ENCODE measurements around the gene CCDC8. TPM values are rescaled to one million over a fixed set of nuclear protein-coding genes. Genes with fewer than 3 reads are reported as not detected.

Gene CCDC8
- total and polyA plus RNA-seq, 9 of the 15 experiments (the other 6 are each of a cell fraction or from before 2014, with no cell fraction given), result 0.68 to 30.8 (median 15.6) TPM

DNA sequence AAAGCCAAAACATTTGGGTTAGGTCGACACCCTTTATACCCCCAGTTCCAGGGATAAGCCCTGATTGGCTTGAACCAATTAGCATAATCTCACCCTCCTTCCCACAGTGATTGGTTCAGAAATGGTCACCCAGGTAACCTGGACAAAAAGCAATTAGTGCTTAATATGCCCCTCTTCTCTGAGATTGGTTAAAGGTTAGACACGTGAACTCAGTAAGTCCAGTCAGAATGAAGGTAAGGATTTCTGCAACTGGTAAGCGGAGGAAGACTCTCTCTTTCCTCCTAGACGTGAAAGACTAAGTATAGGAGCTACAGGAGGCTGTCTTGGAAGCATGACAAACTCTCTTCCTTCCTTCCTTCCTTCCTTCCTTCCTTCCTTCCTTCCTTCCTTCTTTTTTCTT lies 16.6 kb upstream of the CCDC8 start:
- POLR2A ChIA-PET, result no interaction called here
- H3K79me2 ChIP-seq (ENCODE audit: control insufficient read depth, insufficient read depth, low read length), result no peaks in the 10 kb centered on the region
- 7% methylated on average over 4 of the region's 4 CpGs for WGBS (ENCODE audit: insufficient coverage, low coverage, missing lambda C conversion rate)
- CTCF ChIA-PET (ENCODE audit: low intra/inter-chr PET ratio), result interaction anchor here (0.7 kb wide), 1 partner anchor 24 kb away, joined by 3 read pairs; no protein-coding TSS in a partner anchor
- H3K4me2 ChIP-seq (ENCODE audit: insufficient read depth, low read length), result no peak overlapping the region
- H3K9ac ChIP-seq (ENCODE audit: insufficient read depth in 1 of 2, low read depth in 2 of 2, low read length in 2 of 2), result no peak overlapping the region
- H3K9me1 ChIP-seq (ENCODE audit: control insufficient read depth, insufficient read depth, low read length), result no peaks in the 10 kb centered on the region
- no peaks in the 10 kb centered on the region; the same call in 1 of the 2 replicates for H4K20me1 ChIP-seq (replicated peaks; ENCODE audit: control insufficient read depth, insufficient read depth, low read length)
- H3K27me3 ChIP-seq (ENCODE audit: control insufficient read depth in 2 of 2, insufficient read depth in 2 of 2, low read length in 2 of 2), result peaks cover 36 to 48% of the 10 kb centered on the region in 2 experiments
- ATAC-seq, result no peak
- H3K9me3 ChIP-seq (replicated peaks; ENCODE audit: control insufficient read depth, insufficient read depth, low read depth, low read length), result no peaks in the 10 kb centered on the region
- no peak overlapping the region for H2AFZ ChIP-seq (ENCODE audit: low read depth, low read length)
- no peak for DNase-seq (ENCODE audit: extremely low read depth in 1 of 4, low spot score in 3 of 4)
- intact Hi-C loops (cut with micrococcal nuclease) (no loop called here), in situ Hi-C loops (cut with MboI) (no loop called here)
- BruUV-seq (replicated peaks), result no TSS peak
- no peaks in the 10 kb centered on the region for H3K36me3 ChIP-seq (ENCODE audit: control insufficient read depth, insufficient read depth, low read length)
- peak; percentile 46 for FAIRE-seq
- H3K4me1 ChIP-seq (replicated peaks in 1 of 2; ENCODE audit: control insufficient read depth in 2 of 2, insufficient read depth in 2 of 2, low read length in 2 of 2), result peaks cover 2 to 19% of the 10 kb centered on the region in 2 experiments; a peak in 2 of 5 replicates
- H3K4me3 ChIP-seq, result no peak overlapping the region
- no peak overlapping the region for H3K27ac ChIP-seq (ENCODE audit: extremely low read depth, low read depth, low read length)
- TF ChIP-seq, protein P1, sequence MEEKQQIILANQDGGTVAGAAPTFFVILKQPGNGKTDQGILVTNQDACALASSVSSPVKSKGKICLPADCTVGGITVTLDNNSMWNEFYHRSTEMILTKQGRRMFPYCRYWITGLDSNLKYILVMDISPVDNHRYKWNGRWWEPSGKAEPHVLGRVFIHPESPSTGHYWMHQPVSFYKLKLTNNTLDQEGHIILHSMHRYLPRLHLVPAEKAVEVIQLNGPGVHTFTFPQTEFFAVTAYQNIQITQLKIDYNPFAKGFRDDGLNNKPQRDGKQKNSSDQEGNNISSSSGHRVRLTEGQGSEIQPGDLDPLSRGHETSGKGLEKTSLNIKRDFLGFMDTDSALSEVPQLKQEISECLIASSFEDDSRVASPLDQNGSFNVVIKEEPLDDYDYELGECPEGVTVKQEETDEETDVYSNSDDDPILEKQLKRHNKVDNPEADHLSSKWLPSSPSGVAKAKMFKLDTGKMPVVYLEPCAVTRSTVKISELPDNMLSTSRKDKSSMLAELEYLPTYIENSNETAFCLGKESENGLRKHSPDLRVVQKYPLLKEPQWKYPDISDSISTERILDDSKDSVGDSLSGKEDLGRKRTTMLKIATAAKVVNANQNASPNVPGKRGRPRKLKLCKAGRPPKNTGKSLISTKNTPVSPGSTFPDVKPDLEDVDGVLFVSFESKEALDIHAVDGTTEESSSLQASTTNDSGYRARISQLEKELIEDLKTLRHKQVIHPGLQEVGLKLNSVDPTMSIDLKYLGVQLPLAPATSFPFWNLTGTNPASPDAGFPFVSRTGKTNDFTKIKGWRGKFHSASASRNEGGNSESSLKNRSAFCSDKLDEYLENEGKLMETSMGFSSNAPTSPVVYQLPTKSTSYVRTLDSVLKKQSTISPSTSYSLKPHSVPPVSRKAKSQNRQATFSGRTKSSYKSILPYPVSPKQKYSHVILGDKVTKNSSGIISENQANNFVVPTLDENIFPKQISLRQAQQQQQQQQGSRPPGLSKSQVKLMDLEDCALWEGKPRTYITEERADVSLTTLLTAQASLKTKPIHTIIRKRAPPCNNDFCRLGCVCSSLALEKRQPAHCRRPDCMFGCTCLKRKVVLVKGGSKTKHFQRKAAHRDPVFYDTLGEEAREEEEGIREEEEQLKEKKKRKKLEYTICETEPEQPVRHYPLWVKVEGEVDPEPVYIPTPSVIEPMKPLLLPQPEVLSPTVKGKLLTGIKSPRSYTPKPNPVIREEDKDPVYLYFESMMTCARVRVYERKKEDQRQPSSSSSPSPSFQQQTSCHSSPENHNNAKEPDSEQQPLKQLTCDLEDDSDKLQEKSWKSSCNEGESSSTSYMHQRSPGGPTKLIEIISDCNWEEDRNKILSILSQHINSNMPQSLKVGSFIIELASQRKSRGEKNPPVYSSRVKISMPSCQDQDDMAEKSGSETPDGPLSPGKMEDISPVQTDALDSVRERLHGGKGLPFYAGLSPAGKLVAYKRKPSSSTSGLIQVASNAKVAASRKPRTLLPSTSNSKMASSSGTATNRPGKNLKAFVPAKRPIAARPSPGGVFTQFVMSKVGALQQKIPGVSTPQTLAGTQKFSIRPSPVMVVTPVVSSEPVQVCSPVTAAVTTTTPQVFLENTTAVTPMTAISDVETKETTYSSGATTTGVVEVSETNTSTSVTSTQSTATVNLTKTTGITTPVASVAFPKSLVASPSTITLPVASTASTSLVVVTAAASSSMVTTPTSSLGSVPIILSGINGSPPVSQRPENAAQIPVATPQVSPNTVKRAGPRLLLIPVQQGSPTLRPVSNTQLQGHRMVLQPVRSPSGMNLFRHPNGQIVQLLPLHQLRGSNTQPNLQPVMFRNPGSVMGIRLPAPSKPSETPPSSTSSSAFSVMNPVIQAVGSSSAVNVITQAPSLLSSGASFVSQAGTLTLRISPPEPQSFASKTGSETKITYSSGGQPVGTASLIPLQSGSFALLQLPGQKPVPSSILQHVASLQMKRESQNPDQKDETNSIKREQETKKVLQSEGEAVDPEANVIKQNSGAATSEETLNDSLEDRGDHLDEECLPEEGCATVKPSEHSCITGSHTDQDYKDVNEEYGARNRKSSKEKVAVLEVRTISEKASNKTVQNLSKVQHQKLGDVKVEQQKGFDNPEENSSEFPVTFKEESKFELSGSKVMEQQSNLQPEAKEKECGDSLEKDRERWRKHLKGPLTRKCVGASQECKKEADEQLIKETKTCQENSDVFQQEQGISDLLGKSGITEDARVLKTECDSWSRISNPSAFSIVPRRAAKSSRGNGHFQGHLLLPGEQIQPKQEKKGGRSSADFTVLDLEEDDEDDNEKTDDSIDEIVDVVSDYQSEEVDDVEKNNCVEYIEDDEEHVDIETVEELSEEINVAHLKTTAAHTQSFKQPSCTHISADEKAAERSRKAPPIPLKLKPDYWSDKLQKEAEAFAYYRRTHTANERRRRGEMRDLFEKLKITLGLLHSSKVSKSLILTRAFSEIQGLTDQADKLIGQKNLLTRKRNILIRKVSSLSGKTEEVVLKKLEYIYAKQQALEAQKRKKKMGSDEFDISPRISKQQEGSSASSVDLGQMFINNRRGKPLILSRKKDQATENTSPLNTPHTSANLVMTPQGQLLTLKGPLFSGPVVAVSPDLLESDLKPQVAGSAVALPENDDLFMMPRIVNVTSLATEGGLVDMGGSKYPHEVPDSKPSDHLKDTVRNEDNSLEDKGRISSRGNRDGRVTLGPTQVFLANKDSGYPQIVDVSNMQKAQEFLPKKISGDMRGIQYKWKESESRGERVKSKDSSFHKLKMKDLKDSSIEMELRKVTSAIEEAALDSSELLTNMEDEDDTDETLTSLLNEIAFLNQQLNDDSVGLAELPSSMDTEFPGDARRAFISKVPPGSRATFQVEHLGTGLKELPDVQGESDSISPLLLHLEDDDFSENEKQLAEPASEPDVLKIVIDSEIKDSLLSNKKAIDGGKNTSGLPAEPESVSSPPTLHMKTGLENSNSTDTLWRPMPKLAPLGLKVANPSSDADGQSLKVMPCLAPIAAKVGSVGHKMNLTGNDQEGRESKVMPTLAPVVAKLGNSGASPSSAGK (IDR thresholded peaks at IDR 0.05), result no peak
- no peak for TF ChIP-seq PHTF2 (CRISPR knock-in tag; IDR thresholded peaks at IDR 0.05)
- TF ChIP-seq, protein P2, sequence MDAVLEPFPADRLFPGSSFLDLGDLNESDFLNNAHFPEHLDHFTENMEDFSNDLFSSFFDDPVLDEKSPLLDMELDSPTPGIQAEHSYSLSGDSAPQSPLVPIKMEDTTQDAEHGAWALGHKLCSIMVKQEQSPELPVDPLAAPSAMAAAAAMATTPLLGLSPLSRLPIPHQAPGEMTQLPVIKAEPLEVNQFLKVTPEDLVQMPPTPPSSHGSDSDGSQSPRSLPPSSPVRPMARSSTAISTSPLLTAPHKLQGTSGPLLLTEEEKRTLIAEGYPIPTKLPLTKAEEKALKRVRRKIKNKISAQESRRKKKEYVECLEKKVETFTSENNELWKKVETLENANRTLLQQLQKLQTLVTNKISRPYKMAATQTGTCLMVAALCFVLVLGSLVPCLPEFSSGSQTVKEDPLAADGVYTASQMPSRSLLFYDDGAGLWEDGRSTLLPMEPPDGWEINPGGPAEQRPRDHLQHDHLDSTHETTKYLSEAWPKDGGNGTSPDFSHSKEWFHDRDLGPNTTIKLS (IDR thresholded peaks at IDR 0.05; ENCODE audit: borderline replicate concordance, low read depth), result no peak
- TF ChIP-seq, protein P3, sequence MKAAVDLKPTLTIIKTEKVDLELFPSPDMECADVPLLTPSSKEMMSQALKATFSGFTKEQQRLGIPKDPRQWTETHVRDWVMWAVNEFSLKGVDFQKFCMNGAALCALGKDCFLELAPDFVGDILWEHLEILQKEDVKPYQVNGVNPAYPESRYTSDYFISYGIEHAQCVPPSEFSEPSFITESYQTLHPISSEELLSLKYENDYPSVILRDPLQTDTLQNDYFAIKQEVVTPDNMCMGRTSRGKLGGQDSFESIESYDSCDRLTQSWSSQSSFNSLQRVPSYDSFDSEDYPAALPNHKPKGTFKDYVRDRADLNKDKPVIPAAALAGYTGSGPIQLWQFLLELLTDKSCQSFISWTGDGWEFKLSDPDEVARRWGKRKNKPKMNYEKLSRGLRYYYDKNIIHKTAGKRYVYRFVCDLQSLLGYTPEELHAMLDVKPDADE (conservative IDR thresholded peaks at IDR 0.05; ENCODE audit: control insufficient read depth, low read depth, low read length), result no peak
- no peak for TF ChIP-seq GTF2A2 (tag; IDR thresholded peaks at IDR 0.05)
- no peak for TF ChIP-seq CREM (IDR thresholded peaks at IDR 0.05; ENCODE audit: low read depth)
